ENCODE results near the gene CCNK.

- TF ChIP-seq CTCF (IDR thresholded peaks at IDR 0.05; ENCODE audit: borderline replicate concordance, extremely low read depth, low read length, poor library complexity, severe bottlenecking), result no peak
- no peak for TF ChIP-seq EZH2 (IDR thresholded peaks at IDR 0.05; ENCODE audit: borderline replicate concordance, low read depth, low read length, severe bottlenecking)
These were observed 39.9 kb upstream of the CCNK start for GRCh38 chr14:99441157-99441870.
